Cardiac fibroblast (primary cell): ENCODE results near the gene PLXNA1.

Experiments used
- DNase-seq, 2 donors: peaks; one replicate each; pipeline versions ENCODE4 v3.0.0 to v3.0.0-alpha.2; 2010; ENCODE audit warnings: low read depth in 2 of 2
- H3K4me3 ChIP-seq, 2 donors: replicated peaks in 1 of 2; 1 replicate in 1 of 2; 2 replicates in 1 of 2; pipeline ENCODE4 v1.5.1; 2011; ENCODE audit warnings: low read depth in 2 of 2, low read length in 2 of 2, mild to moderate bottlenecking in 2 of 2, moderate library complexity in 1 of 2
- TF ChIP-seq, protein P1 (sequence below): IDR thresholded peaks from one replicate; pipeline ENCODE4 v1.5.1; 2011; ENCODE audit warnings: low read depth, mild to moderate bottlenecking, low read length, inconsistent platforms

PLXNA1 gene

GRCh38 chr3:126999383-126999782 is 16.5 kb downstream of the PLXNA1 start:
- H3K4me3 ChIP-seq: no peak overlapping the region
- no peak for DNase-seq

DNA sequence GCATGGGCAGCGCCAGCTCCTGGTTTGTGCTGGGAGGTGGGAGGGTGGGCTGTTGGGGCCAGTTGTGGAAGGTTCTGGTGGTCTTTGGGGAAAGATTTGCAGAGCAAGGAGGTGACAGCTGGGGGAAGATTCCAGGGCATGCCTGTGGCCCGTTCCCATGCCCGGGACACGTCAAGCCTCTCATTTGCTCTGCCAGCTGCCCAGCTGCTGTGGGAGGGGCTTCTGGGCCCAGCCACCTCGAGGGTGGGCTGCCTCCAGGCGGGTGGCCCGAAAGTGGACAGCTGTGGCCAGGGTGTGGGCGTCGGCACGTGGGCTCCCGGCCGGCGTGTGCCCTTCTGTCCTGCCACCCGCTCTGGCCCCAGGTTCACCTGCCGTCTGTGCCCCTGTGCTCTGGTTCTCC is 17.2 kb downstream of the PLXNA1 start:
- no peak for DNase-seq
- TF ChIP-seq, protein P1, sequence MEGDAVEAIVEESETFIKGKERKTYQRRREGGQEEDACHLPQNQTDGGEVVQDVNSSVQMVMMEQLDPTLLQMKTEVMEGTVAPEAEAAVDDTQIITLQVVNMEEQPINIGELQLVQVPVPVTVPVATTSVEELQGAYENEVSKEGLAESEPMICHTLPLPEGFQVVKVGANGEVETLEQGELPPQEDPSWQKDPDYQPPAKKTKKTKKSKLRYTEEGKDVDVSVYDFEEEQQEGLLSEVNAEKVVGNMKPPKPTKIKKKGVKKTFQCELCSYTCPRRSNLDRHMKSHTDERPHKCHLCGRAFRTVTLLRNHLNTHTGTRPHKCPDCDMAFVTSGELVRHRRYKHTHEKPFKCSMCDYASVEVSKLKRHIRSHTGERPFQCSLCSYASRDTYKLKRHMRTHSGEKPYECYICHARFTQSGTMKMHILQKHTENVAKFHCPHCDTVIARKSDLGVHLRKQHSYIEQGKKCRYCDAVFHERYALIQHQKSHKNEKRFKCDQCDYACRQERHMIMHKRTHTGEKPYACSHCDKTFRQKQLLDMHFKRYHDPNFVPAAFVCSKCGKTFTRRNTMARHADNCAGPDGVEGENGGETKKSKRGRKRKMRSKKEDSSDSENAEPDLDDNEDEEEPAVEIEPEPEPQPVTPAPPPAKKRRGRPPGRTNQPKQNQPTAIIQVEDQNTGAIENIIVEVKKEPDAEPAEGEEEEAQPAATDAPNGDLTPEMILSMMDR: no peak
- no peak overlapping the region for H3K4me3 ChIP-seq

More at GRCh38 chr3:126999383-126999782, 16.5 kb downstream of the PLXNA1 start:
- TF ChIP-seq, protein P1: no peak

- H3K4me3 ChIP-seq: no peak overlapping the region
- TF ChIP-seq, protein P1: no peak
- DNase-seq: no peak
Observed at GRCh38 chr3:127000761-127001160, 17.8 kb downstream of the PLXNA1 start.

- TF ChIP-seq, protein P1: peak; percentile 8
- DNase-seq: no peak
- H3K4me3 ChIP-seq: no peak overlapping the region
Observed at GRCh38 chr3:127001486-127002194, 18.7 kb downstream of the PLXNA1 start.

DNA sequence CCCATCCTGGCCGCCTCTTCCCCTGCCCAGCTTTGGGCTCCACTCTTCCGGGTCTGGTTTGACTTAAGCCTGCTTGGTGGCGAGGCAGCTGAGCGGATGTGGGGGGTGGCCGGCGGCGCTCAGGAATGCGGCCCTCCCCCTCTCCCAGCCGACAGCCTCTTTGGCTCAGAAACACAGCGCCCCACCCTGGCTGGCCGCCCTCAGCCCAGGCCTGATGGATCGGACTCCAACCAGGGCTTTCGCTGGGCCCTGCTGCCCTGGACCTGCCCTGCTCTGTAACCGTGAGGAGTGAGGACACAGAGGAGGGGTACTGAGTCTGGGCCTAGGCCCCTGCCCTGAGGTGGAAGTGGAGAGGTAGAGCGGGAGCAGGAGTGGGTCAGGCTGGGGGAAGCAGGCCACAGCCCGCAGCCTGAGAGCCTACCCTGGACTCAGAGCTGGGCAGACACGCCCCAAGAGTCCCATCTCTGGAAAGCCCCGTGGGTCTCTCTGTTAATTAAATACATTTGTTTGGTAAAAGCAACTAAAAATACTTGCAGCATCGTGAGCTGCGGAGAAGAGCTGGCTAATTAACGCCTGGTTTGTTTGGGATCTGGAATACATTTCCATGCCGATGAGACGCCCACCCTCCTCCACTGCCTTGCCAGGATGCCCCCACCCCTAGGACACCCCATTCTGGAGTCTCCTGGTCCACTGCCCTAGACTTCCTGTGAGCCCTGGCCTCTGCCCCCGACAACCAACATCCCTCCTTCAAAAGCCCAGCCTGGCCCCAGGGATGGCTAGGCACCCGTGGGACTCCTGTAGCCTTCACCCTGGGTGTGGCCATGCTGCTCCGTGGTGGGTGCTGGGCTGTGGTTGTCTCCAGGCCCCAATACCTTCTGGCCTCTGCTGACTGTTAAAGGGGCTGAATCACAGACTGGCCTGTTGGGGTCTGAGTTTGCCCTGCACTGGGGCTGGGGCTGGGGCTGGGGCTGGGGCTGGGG is 19.6 kb downstream of the PLXNA1 start:
- TF ChIP-seq, protein P1: peak; percentile 47
- peak overlapping the region in 1 of 2 donors; percentile 28 for H3K4me3 ChIP-seq
- DNase-seq: peak; percentile 93 to 95

- TF ChIP-seq, protein P1: no peak
Observed at GRCh38 chr3:127003175-127003555, 20.2 kb downstream of the PLXNA1 start.

More at GRCh38 chr3:127003175-127003555, 20.2 kb downstream of the PLXNA1 start:
- no peak overlapping the region for H3K4me3 ChIP-seq
- no peak for DNase-seq
